SK-N-SH (cell line): ENCODE measurements around the gene KCNJ9. TPM values are rescaled to one million over a fixed set of nuclear protein-coding genes. Genes with fewer than 3 reads are reported as not detected.

Source experiments
- CTCF ChIA-PET: fragments of 300-600, 350-600 bp; formaldehyde crosslinking; extraction: SDS; loops from one replicate; lab custom pipeline; 2021; lab: Yijun Ruan, JAX
- POLR2A ChIA-PET: fragments of 350-600 bp; sonication (Branson Sonifier 250); formaldehyde crosslinking; extraction: SDS; loops from one replicate; lab custom pipeline; 2020; ENCODE audit warnings: antibody characterized with exemption, inconsistent platforms; lab: Yijun Ruan, JAX
- DNase-seq: peaks from one replicate; pipeline ENCODE4 v3.0.0; 2012
- H2AFZ ChIP-seq: fragments of 200-600 bp; sonication (generic); 2 replicates; pipeline ENCODE4 v1.8.1; 2016; ENCODE audit warnings: antibody characterized with exemption, mild to moderate bottlenecking, low read depth
- H3F3A ChIP-seq: fragments of 200-600 bp; sonication (generic); replicated peaks from 2 replicates; pipeline ENCODE3; 2016; ENCODE audit warnings: antibody characterized with exemption, mild to moderate bottlenecking; ENCODE audit not compliant: insufficient read depth
- H3K27ac ChIP-seq, 2 experiments: fragments of 200-500 bp in 1 of 2; fragments of 200-600 bp in 1 of 2; sonication (Bioruptor generic) in 1 of 2; sonication (generic), shearing (Covaris generic) in 1 of 2; 2 replicates each; pipeline versions ENCODE4 v1.5.1 to v1.6.1; 2014 to 2016; ENCODE audit warnings: low read depth in 2 of 2, inconsistent platforms in 1 of 2, low read length in 1 of 2, mild to moderate bottlenecking in 1 of 2, mixed read lengths in 1 of 2
- H3K27me3 ChIP-seq: fragments of 200-600 bp; sonication (generic), shearing (Covaris generic); 2 replicates; pipeline ENCODE4 v1.6.1; 2016; ENCODE audit warnings: mixed run types; ENCODE audit not compliant: insufficient read depth
- H3K36me3 ChIP-seq, 2 experiments: fragments of 200-500 bp in 1 of 2; fragments of 200-600 bp in 1 of 2; sonication (Bioruptor generic) in 1 of 2; sonication (generic) in 1 of 2; replicated peaks in 1 of 2; 2 replicates each; pipeline versions ENCODE3 to v1.5.1; 2014 to 2016; ENCODE audit warnings: low read length in 1 of 2, mild to moderate bottlenecking in 1 of 2; ENCODE audit not compliant: insufficient read depth in 2 of 2, control insufficient read depth in 1 of 2
- H3K4me1 ChIP-seq, 2 experiments: fragments of 200-500 bp in 1 of 2; fragments of 200-600 bp in 1 of 2; sonication (Bioruptor generic) in 1 of 2; sonication (generic), shearing (Covaris generic) in 1 of 2; 2 replicates each; pipeline versions ENCODE4 v1.5.1 to v1.6.1; 2014 to 2016; ENCODE audit warnings: low read depth in 1 of 2, low read length in 1 of 2, mixed run types in 1 of 2; ENCODE audit not compliant: insufficient read depth in 2 of 2, control insufficient read depth in 1 of 2
- H3K4me2 ChIP-seq: fragments of 200-600 bp; sonication (generic), shearing (Covaris generic); 2 replicates; pipeline ENCODE4 v1.6.1; 2017; ENCODE audit warnings: mixed run types
- H3K4me3 ChIP-seq, 2 experiments: fragments of 200-500 bp in 1 of 2; fragments of 200-600 bp in 1 of 2; sonication (Bioruptor generic) in 1 of 2; sonication (generic), shearing (Covaris generic) in 1 of 2; 2 replicates each; pipeline versions ENCODE4 v1.5.1 to v1.8.1; 2014 to 2016; ENCODE audit warnings: low read depth in 2 of 2, inconsistent platforms in 1 of 2, low read length in 1 of 2, mild to moderate bottlenecking in 1 of 2, mixed read lengths in 1 of 2, moderate library complexity in 1 of 2
- H3K79me2 ChIP-seq: fragments of 200-600 bp; sonication (generic); 2 replicates; pipeline ENCODE4 v1.8.1; 2017; ENCODE audit warnings: mild to moderate bottlenecking; ENCODE audit not compliant: insufficient read depth
- H3K9ac ChIP-seq: fragments of 200-600 bp; sonication (generic); 2 replicates; pipeline ENCODE4 v1.6.1; 2017; ENCODE audit warnings: mixed run types
- H3K9me2 ChIP-seq: fragments of 200-600 bp; sonication (generic); 2 replicates; pipeline ENCODE4 v1.6.1; 2017; ENCODE audit warnings: mixed run types
- H3K9me3 ChIP-seq: fragments of 200-600 bp; sonication (generic); 2 replicates; pipeline ENCODE4 v1.6.1; 2017; ENCODE audit warnings: mixed run types, mild to moderate bottlenecking, moderate library complexity
- H4K20me1 ChIP-seq: fragments of 200-600 bp; sonication (generic); 2 replicates; pipeline ENCODE4 v1.6.1; 2017; ENCODE audit warnings: mild to moderate bottlenecking, mixed run types; ENCODE audit not compliant: insufficient read depth
- ELF1 ChIP-seq: IDR thresholded peaks from 2 replicates; pipeline ENCODE4 v1.4.0; 2012
- EP300 ChIP-seq, 2 experiments: IDR thresholded peaks; 2 replicates each; pipeline versions ENCODE4 v1.4.0 to v1.6.1; 2012; ENCODE audit warnings: borderline replicate concordance in 1 of 2, low read depth in 1 of 2, low read length in 1 of 2
- FOXM1 ChIP-seq: IDR thresholded peaks from 2 replicates; pipeline ENCODE4 v1.4.0; 2012; ENCODE audit warnings: low read depth, mild to moderate bottlenecking
- JUND ChIP-seq: IDR thresholded peaks from 2 replicates; pipeline ENCODE4 v1.4.0; 2012
- NRF1 ChIP-seq: IDR thresholded peaks from 2 replicates; pipeline ENCODE4 v1.6.1; 2012; ENCODE audit warnings: low read depth, mild to moderate bottlenecking, low read length
- POLR2AphosphoS5 ChIP-seq: IDR thresholded peaks from 2 replicates; pipeline ENCODE4 v1.6.1; 2012; ENCODE audit warnings: low read depth, low read length
- REST ChIP-seq: IDR thresholded peaks from 2 replicates; pipeline ENCODE4 v1.6.1; 2012; ENCODE audit warnings: mild to moderate bottlenecking, low read depth, low read length, moderate library complexity
- RFX5 ChIP-seq: IDR thresholded peaks from 2 replicates; pipeline ENCODE4 v1.6.1; 2012; ENCODE audit warnings: mild to moderate bottlenecking, improper control_type of control experiment, low read length
- SIN3A ChIP-seq: IDR thresholded peaks from 2 replicates; pipeline ENCODE4 v1.6.1; 2012; ENCODE audit warnings: low read depth, mild to moderate bottlenecking, low read length, moderate library complexity, borderline replicate concordance
- TAF1 ChIP-seq: IDR thresholded peaks from 2 replicates; pipeline ENCODE4 v1.6.1; 2012; ENCODE audit warnings: low read depth, mild to moderate bottlenecking, low read length, moderate library complexity, borderline replicate concordance
- TEAD4 ChIP-seq: IDR thresholded peaks from 2 replicates; pipeline ENCODE4 v1.4.0; 2012; ENCODE audit warnings: mild to moderate bottlenecking, borderline replicate concordance; ENCODE audit not compliant: insufficient read depth
- USF1 ChIP-seq: IDR thresholded peaks from 2 replicates; pipeline ENCODE4 v1.4.0; 2012; ENCODE audit warnings: low read depth, borderline replicate concordance
- WGBS: methylation state at CpG from one replicate; pipeline ENCODE4 v1.1.6; 2017; ENCODE audit warnings: low lambda C conversion rate; 5-methylcytosine and 5-hydroxymethylcytosine counted together
- polyA plus RNA-seq, 3 experiments: library from polyadenylated mRNA; depleted of rRNA; stranded (reverse); fragments of >200 nt; gene quantifications; 2 replicates each; pipeline ENCODE4 v1.2.3, GENCODE V29; 2012

The KCNJ9 gene
- polyA plus RNA-seq, 1 of the 3 experiments (the other 2 are of a cell fraction) = 0.02 TPM

GRCh38 chr1:160097151-160097910 lies 16.0 kb downstream of the KCNJ9 start:
- H3K9me3 ChIP-seq = no peaks in the 10 kb centered on the region
- H3K4me3 ChIP-seq = peak overlapping the region; percentile 81 to 87
- H3K4me2 ChIP-seq = peak overlapping the region; percentile 93
- H3K27ac ChIP-seq = no peak overlapping the region
- H3F3A ChIP-seq = peaks cover 11% of the 10 kb centered on the region
- POLR2A ChIA-PET = interaction anchor here (1.3 to 1.7 kb wide), 2 partner anchors 12 to 165 kb away, joined by 3 to 5 read pairs; partner anchors contain the start of gene DCAF8
- DNase-seq = no peak
- H3K4me1 ChIP-seq = peaks cover 7 to 28% of the 10 kb centered on the region in 2 experiments; a peak in 1 of 4 replicates
- 95% methylated on average over 4 of the region's 5 CpGs for WGBS
- H4K20me1 ChIP-seq = no peaks in the 10 kb centered on the region
- TF ChIP-seq RFX5 (no peak), ELF1 (no peak), USF1 (no peak), SIN3A (no peak), EP300 (IDR thresholded peaks at IDR 0.05; ENCODE audit: borderline replicate concordance in 1 of 2, low read depth in 1 of 2, low read length in 1 of 2) (no peak), POLR2AphosphoS5 (no peak), REST (no peak), NRF1 (no peak), JUND (no peak), TAF1 (no peak), FOXM1 (no peak), TEAD4 (no peak)
- TF ChIP-seq, all 33 proteins: peak for 0
- no peaks in the 10 kb centered on the region for H3K79me2 ChIP-seq
- peak overlapping the region; percentile 78; the same call in 1 of the 2 replicates for H2AFZ ChIP-seq
- CTCF ChIA-PET = interaction anchor here (1.3 to 8.4 kb wide), 13 partner anchors 12 to 279 kb away, joined by 3 to 132 read pairs (median 8); partner anchors contain the start of genes IGSF9 and KCNJ9
- H3K27me3 ChIP-seq = no peaks in the 10 kb centered on the region
- peaks cover 0 to 6% of the 10 kb centered on the region in 2 experiments for H3K36me3 ChIP-seq
- H3K9me2 ChIP-seq = no peaks in the 10 kb centered on the region
- peak overlapping the region; percentile 83 for H3K9ac ChIP-seq
